ENCODE results near the gene SOCS3. TPM values are rescaled to one million over a fixed set of nuclear protein-coding genes. Genes with fewer than 3 reads are reported as not detected.

SOCS3 gene
- total RNA-seq, 1 donor: 95.2 TPM

DNA sequence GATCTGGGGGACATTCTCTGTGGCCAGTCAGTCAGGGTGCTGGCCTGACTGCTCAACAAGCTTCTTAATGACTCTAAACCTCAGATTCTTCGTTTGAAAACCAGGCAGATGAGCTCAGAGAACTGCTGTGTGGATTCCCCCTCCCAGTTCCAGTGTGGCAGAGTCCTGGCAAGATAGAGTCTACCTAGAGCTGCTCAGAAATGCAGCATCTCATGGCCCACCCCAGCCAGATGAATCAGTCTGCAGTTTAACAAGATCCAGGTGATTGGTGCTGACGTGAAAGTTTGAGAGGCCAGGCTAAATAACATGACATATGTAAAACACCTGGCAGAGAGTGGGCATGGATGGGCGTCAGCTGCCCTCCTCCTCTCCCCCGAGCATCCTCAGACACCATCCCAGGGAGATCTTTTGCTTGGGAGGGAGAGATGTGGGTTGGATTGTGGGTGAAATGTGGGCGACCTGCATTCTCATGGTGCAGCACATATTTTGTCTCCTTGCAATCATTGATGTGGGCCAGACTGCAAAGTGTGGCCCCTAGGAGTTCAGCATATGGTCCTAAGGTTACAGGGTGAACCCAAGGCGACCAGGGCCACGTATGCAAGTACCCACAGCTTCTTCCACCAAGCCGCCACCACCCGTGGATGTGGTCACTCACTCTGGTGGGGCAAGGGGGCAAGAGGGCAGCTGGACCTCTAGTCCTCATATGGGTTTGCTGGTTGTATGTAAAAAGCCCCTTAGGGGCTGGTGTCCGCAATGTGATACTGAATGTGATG lies 19.5 kb downstream of the SOCS3 start:
- Histone ChIP-seq H3K4me2 (ENCODE audit: insufficient read depth, low read length) (no peak overlapping the region), H3K27me3 (ENCODE audit: insufficient read depth, low read length) (no peaks in the 10 kb centered on the region), H3K4me3 (ENCODE audit: insufficient read depth, low read length) (no peak overlapping the region), H2AFZ (ENCODE audit: low read length) (no peak overlapping the region), H3K36me3 (ENCODE audit: insufficient read depth, low read length) (no peaks in the 10 kb centered on the region), H3K79me2 (ENCODE audit: insufficient read depth, low read length) (no peaks in the 10 kb centered on the region), H3K9me3 (ENCODE audit: low read depth, low read length) (no peaks in the 10 kb centered on the region), H3K27ac (ENCODE audit: low read depth, low read length) (peak overlapping the region; percentile 27), H4K20me1 (ENCODE audit: insufficient read depth, low read length) (no peaks in the 10 kb centered on the region), H3K4me1 (ENCODE audit: insufficient read depth, low read length) (peaks cover 38% of the 10 kb centered on the region)
- TF ChIP-seq, protein P1, sequence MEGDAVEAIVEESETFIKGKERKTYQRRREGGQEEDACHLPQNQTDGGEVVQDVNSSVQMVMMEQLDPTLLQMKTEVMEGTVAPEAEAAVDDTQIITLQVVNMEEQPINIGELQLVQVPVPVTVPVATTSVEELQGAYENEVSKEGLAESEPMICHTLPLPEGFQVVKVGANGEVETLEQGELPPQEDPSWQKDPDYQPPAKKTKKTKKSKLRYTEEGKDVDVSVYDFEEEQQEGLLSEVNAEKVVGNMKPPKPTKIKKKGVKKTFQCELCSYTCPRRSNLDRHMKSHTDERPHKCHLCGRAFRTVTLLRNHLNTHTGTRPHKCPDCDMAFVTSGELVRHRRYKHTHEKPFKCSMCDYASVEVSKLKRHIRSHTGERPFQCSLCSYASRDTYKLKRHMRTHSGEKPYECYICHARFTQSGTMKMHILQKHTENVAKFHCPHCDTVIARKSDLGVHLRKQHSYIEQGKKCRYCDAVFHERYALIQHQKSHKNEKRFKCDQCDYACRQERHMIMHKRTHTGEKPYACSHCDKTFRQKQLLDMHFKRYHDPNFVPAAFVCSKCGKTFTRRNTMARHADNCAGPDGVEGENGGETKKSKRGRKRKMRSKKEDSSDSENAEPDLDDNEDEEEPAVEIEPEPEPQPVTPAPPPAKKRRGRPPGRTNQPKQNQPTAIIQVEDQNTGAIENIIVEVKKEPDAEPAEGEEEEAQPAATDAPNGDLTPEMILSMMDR (IDR thresholded peaks at IDR 0.05; ENCODE audit: extremely low read depth, low read depth, low read length): no peak
- peak; percentile 55 for DNase-seq (ENCODE audit: insufficient read length, low spot score, missing footprints)

DNA sequence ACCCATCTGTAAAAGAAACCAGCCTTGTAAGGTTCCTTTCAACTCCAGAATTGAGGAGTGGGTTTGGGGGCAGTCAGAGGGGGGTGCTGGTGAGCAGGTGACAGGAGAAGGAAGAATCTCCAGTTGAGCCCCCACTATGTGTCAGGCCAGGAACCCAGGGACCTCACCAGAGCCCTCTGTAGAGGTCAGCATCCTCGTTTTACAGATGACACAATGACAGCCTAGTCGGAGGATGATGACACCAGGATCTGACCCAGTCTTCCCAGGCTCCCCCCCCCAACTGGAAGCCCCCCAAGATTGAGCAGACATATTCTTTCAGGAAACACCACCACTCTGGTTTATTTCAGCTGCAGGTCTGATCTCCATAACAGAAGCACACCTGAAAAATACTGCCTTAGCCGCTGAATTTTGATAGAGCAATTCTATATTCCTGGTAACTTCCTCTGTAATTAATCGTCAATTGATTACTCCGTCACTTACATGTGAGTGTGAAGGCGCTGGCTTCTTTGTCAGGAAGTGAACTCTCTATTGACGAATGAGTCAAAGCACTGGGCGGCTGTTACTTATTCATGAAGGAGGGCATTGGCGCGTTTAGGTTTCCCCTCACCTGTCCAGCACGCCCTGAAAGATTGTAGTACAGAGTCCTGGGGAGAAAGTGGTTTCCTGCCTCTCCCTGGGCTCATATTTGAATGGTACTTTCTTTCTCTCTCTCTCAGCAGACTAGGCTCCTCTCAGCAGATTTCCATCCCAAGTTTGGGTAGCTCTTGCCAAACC lies 21.2 kb downstream of the SOCS3 start:
- Histone ChIP-seq H3K79me2 (ENCODE audit: insufficient read depth, low read length) (no peaks in the 10 kb centered on the region), H2AFZ (ENCODE audit: low read length) (no peak overlapping the region), H3K27ac (ENCODE audit: low read depth, low read length) (peak overlapping the region; percentile 97), H3K4me2 (ENCODE audit: insufficient read depth, low read length) (no peak overlapping the region), H3K4me1 (ENCODE audit: insufficient read depth, low read length) (peaks cover 51% of the 10 kb centered on the region), H4K20me1 (ENCODE audit: insufficient read depth, low read length) (no peaks in the 10 kb centered on the region), H3K4me3 (ENCODE audit: insufficient read depth, low read length) (no peak overlapping the region), H3K27me3 (ENCODE audit: insufficient read depth, low read length) (no peaks in the 10 kb centered on the region), H3K9me3 (ENCODE audit: low read depth, low read length) (no peaks in the 10 kb centered on the region), H3K36me3 (ENCODE audit: insufficient read depth, low read length) (no peaks in the 10 kb centered on the region)
- TF ChIP-seq, protein P1 (IDR thresholded peaks at IDR 0.05; ENCODE audit: extremely low read depth, low read depth, low read length): no peak
- peak; percentile 36 for DNase-seq (ENCODE audit: insufficient read length, low spot score, missing footprints)

DNA sequence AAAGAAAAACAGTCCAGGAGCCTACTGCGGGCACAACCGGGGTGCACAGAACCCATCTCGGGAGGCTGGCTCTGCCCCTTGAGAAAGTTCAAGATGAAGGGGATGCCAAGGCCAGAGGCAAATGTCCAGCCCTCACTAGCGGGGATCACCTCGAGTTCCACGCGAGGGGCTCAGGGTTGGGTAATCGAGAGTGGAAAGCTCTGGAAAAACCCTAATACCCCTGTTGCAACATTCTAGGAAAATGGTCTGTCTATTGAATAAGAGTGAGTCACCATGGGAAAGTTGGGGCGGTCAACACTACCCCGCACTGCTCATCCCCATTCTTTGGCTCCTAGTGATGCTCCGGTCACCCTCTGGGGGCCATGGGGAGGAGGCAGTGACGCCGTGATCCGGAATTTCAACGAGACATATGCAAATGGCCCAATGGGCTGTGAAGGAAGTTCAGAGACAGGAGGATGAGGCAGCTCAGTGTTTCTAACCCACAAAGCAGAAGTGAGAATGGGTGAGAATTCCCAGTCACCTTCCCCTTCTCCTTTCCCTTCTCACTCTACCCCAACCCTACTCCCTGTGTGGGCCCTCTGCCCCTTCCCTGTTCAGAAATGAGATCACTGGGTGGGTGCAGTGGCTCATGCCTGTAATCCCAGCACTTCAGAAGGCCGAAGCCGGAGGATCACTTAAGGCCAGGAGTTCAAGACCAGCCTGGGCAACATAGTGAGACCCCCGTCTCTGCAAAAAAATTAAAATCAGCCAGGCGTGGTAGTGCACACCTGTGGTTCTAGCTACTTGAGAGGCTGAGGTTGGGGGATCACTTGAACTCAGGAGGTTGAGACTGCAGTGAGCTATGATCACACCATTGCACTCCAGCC lies 22.4 kb downstream of the SOCS3 start:
- H3K4me1 ChIP-seq (ENCODE audit: insufficient read depth, low read length): peaks cover 39% of the 10 kb centered on the region
- DNase-seq (ENCODE audit: insufficient read length, low spot score, missing footprints): peak; percentile 99

More for the DNA sequence above, 22.4 kb downstream of the SOCS3 start:
- Histone ChIP-seq H4K20me1 (ENCODE audit: insufficient read depth, low read length) (no peaks in the 10 kb centered on the region), H3K9me3 (ENCODE audit: low read depth, low read length) (no peaks in the 10 kb centered on the region), H3K4me2 (ENCODE audit: insufficient read depth, low read length) (peak overlapping the region; percentile 71), H3K36me3 (ENCODE audit: insufficient read depth, low read length) (no peaks in the 10 kb centered on the region), H2AFZ (ENCODE audit: low read length) (peak overlapping the region; percentile 39), H3K27ac (ENCODE audit: low read depth, low read length) (peak overlapping the region; percentile 97), H3K4me3 (ENCODE audit: insufficient read depth, low read length) (peak overlapping the region; percentile 51), H3K79me2 (ENCODE audit: insufficient read depth, low read length) (no peaks in the 10 kb centered on the region), H3K27me3 (ENCODE audit: insufficient read depth, low read length) (no peaks in the 10 kb centered on the region)
- TF ChIP-seq, protein P1 (IDR thresholded peaks at IDR 0.05; ENCODE audit: extremely low read depth, low read depth, low read length): no peak
